ENCODE results near the gene DNAJC17. TPM values are rescaled to one million over a fixed set of nuclear protein-coding genes. Genes with fewer than 3 reads are reported as not detected.

DNAJC17 gene
- total RNA-seq, result 38.1 and 39.8 TPM in 2 replicates
- long read RNA-seq, transcript DNAJC17-201 (11 exons, 3,731 nt), result major isoform, 23 of 40 reads
- long read RNA-seq, partial matches to known transcripts, result 7 of 40 reads
- long read RNA-seq, other reads (novel, unspliced or antisense), result 10 of 40 reads

- peak within 1 kb of the TSS; percentile 93 for H3K4me3 Mint-ChIP-seq (ENCODE audit: unreplicated experiment)
- peak within 1 kb of the TSS; percentile 92 for H3K27ac Mint-ChIP-seq (ENCODE audit: unreplicated experiment)
- peaks cover 13% of the 10 kb centered on the region for H3K36me3 Mint-ChIP-seq (ENCODE audit: unreplicated experiment)
- no peak for TF ChIP-seq CTCF (IDR thresholded peaks at IDR 0.05)
- no peaks in the 10 kb centered on the region for H3K9me3 Mint-ChIP-seq (ENCODE audit: unreplicated experiment)
- peaks cover 18% of the 10 kb centered on the region for H3K4me1 Mint-ChIP-seq (ENCODE audit: unreplicated experiment)
- peak; percentile 99 for DNase-seq (ENCODE audit: extremely low spot score, unreplicated experiment)
- no peaks in the 10 kb centered on the region for H3K27me3 Mint-ChIP-seq (ENCODE audit: unreplicated experiment)
Observed at GRCh38 chr15:40807028-40807887, at the start of gene DNAJC17, which contains the start of gene ZFYVE19. Gene DNAJC17 (minus strand): TSS chr15:40807473. CDS start chr15:40807446, 27 bp downstream. Gene ZFYVE19 (plus strand): TSS chr15:40807089. CDS start chr15:40807590, 501 bp downstream.

- no peaks in the 10 kb centered on the region for H3K27me3 Mint-ChIP-seq (ENCODE audit: unreplicated experiment)
Observed at GRCh38 chr15:40856746-40857145, 49.5 kb upstream of the DNAJC17 start.

GRCh38 chr15:40855706-40856234 lies 48.5 kb upstream of the DNAJC17 start:
- Mint-ChIP-seq H3K27ac (ENCODE audit: unreplicated experiment) (no peak overlapping the region), H3K27me3 (ENCODE audit: unreplicated experiment) (no peaks in the 10 kb centered on the region), H3K9me3 (ENCODE audit: unreplicated experiment) (no peaks in the 10 kb centered on the region), H3K4me3 (ENCODE audit: unreplicated experiment) (no peak overlapping the region), H3K4me1 (ENCODE audit: unreplicated experiment) (peaks cover 8% of the 10 kb centered on the region), H3K36me3 (ENCODE audit: unreplicated experiment) (no peaks in the 10 kb centered on the region)
- DNase-seq (ENCODE audit: extremely low spot score, unreplicated experiment), result no peak
- no peak for TF ChIP-seq CTCF (IDR thresholded peaks at IDR 0.05)

More at GRCh38 chr15:40856746-40857145, 49.5 kb upstream of the DNAJC17 start:
- Mint-ChIP-seq H3K4me1 (ENCODE audit: unreplicated experiment) (peaks cover 8% of the 10 kb centered on the region), H3K9me3 (ENCODE audit: unreplicated experiment) (no peaks in the 10 kb centered on the region), H3K4me3 (ENCODE audit: unreplicated experiment) (no peak overlapping the region), H3K27ac (ENCODE audit: unreplicated experiment) (no peak overlapping the region), H3K36me3 (ENCODE audit: unreplicated experiment) (no peaks in the 10 kb centered on the region)
- no peak for TF ChIP-seq CTCF (IDR thresholded peaks at IDR 0.05)
- DNase-seq (ENCODE audit: extremely low spot score, unreplicated experiment), result no peak

GRCh38 chr15:40854161-40854560 lies 46.9 kb upstream of the DNAJC17 start:
- DNase-seq (ENCODE audit: extremely low spot score, unreplicated experiment), result no peak
- no peaks in the 10 kb centered on the region for H3K27me3 Mint-ChIP-seq (ENCODE audit: unreplicated experiment)
- H3K27ac Mint-ChIP-seq (ENCODE audit: unreplicated experiment), result no peak overlapping the region
- no peak overlapping the region for H3K4me3 Mint-ChIP-seq (ENCODE audit: unreplicated experiment)
- H3K9me3 Mint-ChIP-seq (ENCODE audit: unreplicated experiment), result no peaks in the 10 kb centered on the region
- no peak for TF ChIP-seq CTCF (IDR thresholded peaks at IDR 0.05)
- H3K36me3 Mint-ChIP-seq (ENCODE audit: unreplicated experiment), result no peaks in the 10 kb centered on the region
- peaks cover 8% of the 10 kb centered on the region for H3K4me1 Mint-ChIP-seq (ENCODE audit: unreplicated experiment)
